HL-60 (cell line): ENCODE results near the gene IP6K2.

ENCODE experiments used
- GABPA ChIP-seq: IDR thresholded peaks from 2 replicates; pipeline ENCODE4 v1.6.1; 2012; ENCODE audit warnings: low read depth
- POLR2AphosphoS5 ChIP-seq: IDR thresholded peaks from 2 replicates; pipeline ENCODE4 v1.6.1; 2012; ENCODE audit warnings: low read depth
- SPI1 ChIP-seq: IDR thresholded peaks from 2 replicates; pipeline ENCODE4 v1.6.1; 2012; ENCODE audit warnings: low read depth, mild to moderate bottlenecking, borderline replicate concordance
- TF ChIP-seq, protein P1 (sequence below): IDR thresholded peaks from one replicate; pipeline ENCODE4 v1.5.1; 2011; ENCODE audit warnings: low read length, control low read depth, inconsistent platforms; ENCODE audit not compliant: insufficient read depth
- TF ChIP-seq, protein P2 (sequence below): IDR thresholded peaks from 2 replicates; pipeline ENCODE4 v1.6.1; 2012; ENCODE audit warnings: low read depth; ENCODE audit not compliant: insufficient replicate concordance

DNA sequence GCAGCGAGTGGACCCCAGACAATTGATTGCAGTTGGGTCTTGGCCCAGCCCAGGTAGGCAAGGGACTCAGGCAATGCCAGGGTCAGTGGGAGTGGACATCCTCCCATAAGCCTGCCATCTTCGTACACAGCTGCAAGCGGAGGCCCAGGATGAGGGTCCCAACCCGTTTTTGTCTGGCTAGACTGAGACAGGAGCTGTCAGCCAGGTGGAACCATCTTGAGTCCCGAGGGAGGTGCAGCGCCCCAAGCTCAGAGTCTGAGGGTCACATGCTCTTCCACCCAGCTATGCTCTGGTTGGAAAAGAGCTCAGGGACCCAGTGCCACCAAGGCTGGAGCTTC, 22.6 kb upstream of the IP6K2 start:
- TF ChIP-seq, protein P1, sequence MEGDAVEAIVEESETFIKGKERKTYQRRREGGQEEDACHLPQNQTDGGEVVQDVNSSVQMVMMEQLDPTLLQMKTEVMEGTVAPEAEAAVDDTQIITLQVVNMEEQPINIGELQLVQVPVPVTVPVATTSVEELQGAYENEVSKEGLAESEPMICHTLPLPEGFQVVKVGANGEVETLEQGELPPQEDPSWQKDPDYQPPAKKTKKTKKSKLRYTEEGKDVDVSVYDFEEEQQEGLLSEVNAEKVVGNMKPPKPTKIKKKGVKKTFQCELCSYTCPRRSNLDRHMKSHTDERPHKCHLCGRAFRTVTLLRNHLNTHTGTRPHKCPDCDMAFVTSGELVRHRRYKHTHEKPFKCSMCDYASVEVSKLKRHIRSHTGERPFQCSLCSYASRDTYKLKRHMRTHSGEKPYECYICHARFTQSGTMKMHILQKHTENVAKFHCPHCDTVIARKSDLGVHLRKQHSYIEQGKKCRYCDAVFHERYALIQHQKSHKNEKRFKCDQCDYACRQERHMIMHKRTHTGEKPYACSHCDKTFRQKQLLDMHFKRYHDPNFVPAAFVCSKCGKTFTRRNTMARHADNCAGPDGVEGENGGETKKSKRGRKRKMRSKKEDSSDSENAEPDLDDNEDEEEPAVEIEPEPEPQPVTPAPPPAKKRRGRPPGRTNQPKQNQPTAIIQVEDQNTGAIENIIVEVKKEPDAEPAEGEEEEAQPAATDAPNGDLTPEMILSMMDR: no peak
- TF ChIP-seq, protein P2, sequence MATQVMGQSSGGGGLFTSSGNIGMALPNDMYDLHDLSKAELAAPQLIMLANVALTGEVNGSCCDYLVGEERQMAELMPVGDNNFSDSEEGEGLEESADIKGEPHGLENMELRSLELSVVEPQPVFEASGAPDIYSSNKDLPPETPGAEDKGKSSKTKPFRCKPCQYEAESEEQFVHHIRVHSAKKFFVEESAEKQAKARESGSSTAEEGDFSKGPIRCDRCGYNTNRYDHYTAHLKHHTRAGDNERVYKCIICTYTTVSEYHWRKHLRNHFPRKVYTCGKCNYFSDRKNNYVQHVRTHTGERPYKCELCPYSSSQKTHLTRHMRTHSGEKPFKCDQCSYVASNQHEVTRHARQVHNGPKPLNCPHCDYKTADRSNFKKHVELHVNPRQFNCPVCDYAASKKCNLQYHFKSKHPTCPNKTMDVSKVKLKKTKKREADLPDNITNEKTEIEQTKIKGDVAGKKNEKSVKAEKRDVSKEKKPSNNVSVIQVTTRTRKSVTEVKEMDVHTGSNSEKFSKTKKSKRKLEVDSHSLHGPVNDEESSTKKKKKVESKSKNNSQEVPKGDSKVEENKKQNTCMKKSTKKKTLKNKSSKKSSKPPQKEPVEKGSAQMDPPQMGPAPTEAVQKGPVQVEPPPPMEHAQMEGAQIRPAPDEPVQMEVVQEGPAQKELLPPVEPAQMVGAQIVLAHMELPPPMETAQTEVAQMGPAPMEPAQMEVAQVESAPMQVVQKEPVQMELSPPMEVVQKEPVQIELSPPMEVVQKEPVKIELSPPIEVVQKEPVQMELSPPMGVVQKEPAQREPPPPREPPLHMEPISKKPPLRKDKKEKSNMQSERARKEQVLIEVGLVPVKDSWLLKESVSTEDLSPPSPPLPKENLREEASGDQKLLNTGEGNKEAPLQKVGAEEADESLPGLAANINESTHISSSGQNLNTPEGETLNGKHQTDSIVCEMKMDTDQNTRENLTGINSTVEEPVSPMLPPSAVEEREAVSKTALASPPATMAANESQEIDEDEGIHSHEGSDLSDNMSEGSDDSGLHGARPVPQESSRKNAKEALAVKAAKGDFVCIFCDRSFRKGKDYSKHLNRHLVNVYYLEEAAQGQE: no peak
- TF ChIP-seq POLR2AphosphoS5: no peak
- no peak for TF ChIP-seq GABPA
- no peak for TF ChIP-seq SPI1
